ENCODE results near the gene STRN4. TPM values are rescaled to one million over a fixed set of nuclear protein-coding genes. Genes with fewer than 3 reads are reported as not detected.

The STRN4 gene
- total RNA-seq, 4 donors from 2014 or later = 60.1 to 86.4 (median 69.7) TPM

DNA sequence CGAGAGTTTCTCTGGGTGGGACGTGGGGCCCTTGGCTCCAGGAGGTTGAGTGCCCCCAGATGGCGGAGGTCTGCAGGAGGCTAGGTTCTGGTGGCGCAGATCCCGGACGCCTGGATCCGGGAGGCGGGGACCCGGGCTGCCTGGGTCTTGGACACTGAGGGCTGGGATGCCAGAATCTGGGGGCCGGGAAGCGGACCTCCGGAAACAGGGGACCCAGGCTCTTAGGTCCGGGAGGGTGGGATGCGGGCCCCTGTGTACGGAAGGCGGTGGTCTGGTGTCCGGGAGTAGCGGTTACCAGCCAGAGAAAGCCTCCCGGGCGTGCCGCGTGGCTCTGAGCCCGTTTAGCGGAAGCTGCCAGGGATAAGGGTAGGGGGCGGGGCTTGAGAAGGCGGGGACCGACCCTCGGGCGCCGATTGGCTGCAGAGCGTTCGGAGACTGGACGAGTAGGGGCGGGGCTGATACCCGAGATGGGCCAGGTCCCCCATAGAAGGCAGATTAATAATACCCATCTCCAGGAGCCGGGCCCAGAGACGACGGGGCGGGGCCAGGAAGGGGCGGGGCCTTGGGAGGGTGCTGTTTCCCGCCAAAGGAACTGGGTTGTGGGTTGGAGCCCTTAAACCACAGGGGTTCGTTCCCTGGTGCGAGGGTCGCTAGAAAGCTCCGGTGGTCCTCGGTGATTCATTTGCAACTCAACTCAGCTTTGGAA lies 42.2 kb upstream of the STRN4 start, which contains the start of gene SLC1A5:
SLC1A5 (minus strand) TSS at position 333 of the 706 bp plus-strand sequence. CDS start 629 bp downstream, outside the sequence.
- peak within 1 kb of the TSS; percentile 95 to 96 (median 96) for H3K27ac ChIP-seq
- H3K27me3 ChIP-seq = no peaks in the 10 kb centered on the region
- H3K36me3 ChIP-seq = peaks cover 0 to 16% (median 3%) of the 10 kb centered on the region in 3 donors
- peak; percentile 83 for DNase-seq
- peak within 1 kb of the TSS; percentile 69 to 97 (median 92) for H3K4me3 ChIP-seq
- H3K9me3 ChIP-seq = no peaks in the 10 kb centered on the region
- 0 to 2% methylated on average over 8 to 11 of the region's 46 CpGs for WGBS, 2 donors
- H3K4me1 ChIP-seq = peaks cover 30 to 57% (median 34%) of the 10 kb centered on the region in 3 donors
- intact Hi-C loops (cut with DNase I) = no loop called here
- TF ChIP-seq POLR2A (IDR thresholded peaks at IDR 0.05) = peak in 3 of 4 donors; percentile 67 to 99 (median 97)
- TF ChIP-seq, protein P1, sequence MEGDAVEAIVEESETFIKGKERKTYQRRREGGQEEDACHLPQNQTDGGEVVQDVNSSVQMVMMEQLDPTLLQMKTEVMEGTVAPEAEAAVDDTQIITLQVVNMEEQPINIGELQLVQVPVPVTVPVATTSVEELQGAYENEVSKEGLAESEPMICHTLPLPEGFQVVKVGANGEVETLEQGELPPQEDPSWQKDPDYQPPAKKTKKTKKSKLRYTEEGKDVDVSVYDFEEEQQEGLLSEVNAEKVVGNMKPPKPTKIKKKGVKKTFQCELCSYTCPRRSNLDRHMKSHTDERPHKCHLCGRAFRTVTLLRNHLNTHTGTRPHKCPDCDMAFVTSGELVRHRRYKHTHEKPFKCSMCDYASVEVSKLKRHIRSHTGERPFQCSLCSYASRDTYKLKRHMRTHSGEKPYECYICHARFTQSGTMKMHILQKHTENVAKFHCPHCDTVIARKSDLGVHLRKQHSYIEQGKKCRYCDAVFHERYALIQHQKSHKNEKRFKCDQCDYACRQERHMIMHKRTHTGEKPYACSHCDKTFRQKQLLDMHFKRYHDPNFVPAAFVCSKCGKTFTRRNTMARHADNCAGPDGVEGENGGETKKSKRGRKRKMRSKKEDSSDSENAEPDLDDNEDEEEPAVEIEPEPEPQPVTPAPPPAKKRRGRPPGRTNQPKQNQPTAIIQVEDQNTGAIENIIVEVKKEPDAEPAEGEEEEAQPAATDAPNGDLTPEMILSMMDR (IDR thresholded peaks at IDR 0.05) = no peak

DNA sequence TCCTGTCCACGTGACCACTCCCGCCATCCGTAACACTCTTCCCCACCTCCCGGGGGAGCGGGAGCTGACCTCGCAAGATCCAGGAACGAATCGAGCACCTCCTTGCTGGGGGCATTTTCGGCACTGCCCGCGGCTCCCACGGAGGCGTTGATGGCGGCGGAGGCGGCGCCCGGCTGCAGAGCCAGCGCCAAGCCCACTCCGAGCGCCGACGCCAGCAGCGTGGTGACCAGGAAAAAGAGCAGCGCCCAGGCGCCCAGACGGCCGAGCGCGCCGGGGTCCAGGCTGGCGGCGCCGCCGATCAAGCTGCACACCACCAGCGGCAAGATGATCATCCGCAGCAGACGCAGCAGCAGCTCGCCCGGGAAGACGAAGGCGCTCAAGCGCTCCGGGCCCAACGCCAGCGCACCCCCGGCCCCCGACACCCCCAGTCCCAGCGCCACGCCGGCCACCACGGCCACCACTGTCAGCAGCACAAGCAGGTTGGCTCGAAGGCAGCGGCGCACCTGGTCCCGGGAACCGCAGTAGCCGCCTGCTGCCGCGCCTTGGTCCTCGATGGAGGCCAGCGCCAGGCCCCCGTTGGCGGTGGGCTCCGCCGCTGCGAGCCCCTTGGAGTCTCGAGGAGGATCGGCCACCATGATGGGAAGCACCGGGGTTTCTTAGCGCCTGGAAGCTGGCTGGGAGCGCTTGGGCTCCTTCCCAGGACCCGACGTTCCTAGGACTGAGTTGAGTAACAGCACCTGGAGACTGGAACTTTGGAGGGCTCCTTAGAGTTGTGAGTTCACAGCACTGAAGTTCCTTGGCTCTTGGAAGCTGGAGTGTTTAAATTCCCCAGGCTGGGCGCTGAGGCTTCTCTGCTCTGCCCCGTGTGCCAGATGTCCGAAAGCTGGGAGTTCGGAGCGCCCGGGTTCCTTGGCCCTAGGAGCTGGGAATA lies 41.3 kb upstream of the STRN4 start:
- peak overlapping the region; percentile 95 to 96 (median 96) for H3K27ac ChIP-seq
- H3K4me3 ChIP-seq = peak overlapping the region; percentile 69 to 97 (median 92)
- H3K27me3 ChIP-seq = no peaks in the 10 kb centered on the region
- no peak for DNase-seq
- no peaks in the 10 kb centered on the region for H3K9me3 ChIP-seq
- peaks cover 32 to 66% (median 35%) of the 10 kb centered on the region in 3 donors for H3K4me1 ChIP-seq
- TF ChIP-seq, protein P1 (IDR thresholded peaks at IDR 0.05) = peak in 1 of 6 experiments; percentile 4
- TF ChIP-seq POLR2A (IDR thresholded peaks at IDR 0.05) = peak in 1 of 4 donors; percentile 28
- intact Hi-C loops (cut with DNase I) = no loop called here
- WGBS, 2 donors = 0% methylated on average over 2 to 3 of the region's 80 CpGs
- peaks cover 4 to 25% (median 9%) of the 10 kb centered on the region in 3 donors for H3K36me3 ChIP-seq

DNA sequence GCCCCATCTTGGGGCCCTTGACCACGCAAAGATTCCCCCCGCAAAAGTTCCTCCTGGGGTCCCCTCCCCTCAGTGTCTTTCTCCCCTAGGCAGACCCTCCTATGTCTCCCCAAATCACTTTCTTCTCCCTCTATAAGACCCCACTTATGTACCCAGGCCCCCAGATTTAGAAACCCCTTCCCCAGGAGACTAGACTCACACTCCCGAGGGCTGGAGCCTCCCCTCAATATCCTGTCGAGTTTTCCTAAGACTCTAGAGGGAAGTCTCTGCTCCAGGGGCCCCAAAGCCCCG lies 40.7 kb upstream of the STRN4 start:
- 4 to 5% methylated on average over 5 of the region's 5 CpGs for WGBS, 2 donors
- intact Hi-C loops (cut with DNase I) = no loop called here
- DNase-seq = no peak
- TF ChIP-seq, protein P1 (IDR thresholded peaks at IDR 0.05) = no peak
- TF ChIP-seq POLR2A (IDR thresholded peaks at IDR 0.05) = no peak
- peaks cover 32 to 72% (median 35%) of the 10 kb centered on the region in 3 donors for H3K4me1 ChIP-seq
- no peaks in the 10 kb centered on the region for H3K9me3 ChIP-seq
- H3K4me3 ChIP-seq = peak overlapping the region; percentile 69 to 97 (median 92)
- H3K36me3 ChIP-seq = peaks cover 8 to 31% (median 15%) of the 10 kb centered on the region in 3 donors
- no peaks in the 10 kb centered on the region for H3K27me3 ChIP-seq
- H3K27ac ChIP-seq = peak overlapping the region; percentile 95 to 96 (median 96)

DNA sequence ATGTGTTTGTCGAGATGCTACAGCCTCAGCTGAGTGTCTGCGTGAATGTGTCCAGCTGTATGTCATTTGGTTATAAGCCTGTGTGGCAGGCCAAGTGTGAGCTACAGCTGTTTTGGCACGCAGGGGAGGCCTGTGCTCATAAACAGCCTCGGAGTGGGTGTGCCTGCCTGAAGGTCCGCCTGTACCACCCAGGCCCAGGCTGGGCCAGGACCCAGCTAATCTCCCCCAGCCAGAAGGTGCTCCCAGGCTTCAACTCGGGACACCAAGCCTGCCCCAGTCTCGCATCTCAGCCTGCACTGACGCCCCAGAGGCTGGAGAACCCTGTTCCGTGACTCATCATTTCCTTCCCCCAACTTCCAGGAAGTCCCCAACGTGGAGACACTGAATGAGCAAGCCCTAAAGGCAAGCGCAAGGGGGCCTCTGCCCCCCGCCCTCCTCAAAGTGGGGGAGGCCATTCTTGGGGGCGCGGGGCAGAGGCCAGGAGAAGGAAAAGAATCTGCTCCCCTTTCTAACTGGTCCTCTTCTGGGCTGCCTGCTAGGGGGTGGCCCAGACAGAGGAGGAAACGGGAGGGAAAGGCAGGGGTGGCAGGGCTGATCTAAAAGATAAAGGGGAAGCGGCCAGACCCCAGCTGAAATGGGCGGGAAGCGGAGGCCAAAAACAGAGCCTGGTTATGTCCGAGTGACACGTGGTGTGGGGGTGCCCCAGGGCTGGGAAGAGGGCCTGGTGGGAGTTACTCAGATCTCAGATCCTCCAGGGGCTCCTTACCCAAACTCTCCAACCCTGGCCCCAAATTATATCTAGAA lies 40.2 kb upstream of the STRN4 start:
- Histone ChIP-seq H3K4me3 (peak overlapping the region; percentile 69 to 97 (median 92)), H3K9me3 (no peaks in the 10 kb centered on the region), H3K36me3 (peaks cover 8 to 36% (median 21%) of the 10 kb centered on the region in 3 donors), H3K27me3 (no peaks in the 10 kb centered on the region), H3K27ac (peak overlapping the region; percentile 95 to 96 (median 96)), H3K4me1 (peaks cover 35 to 77% (median 36%) of the 10 kb centered on the region in 3 donors)
- TF ChIP-seq POLR2A (IDR thresholded peaks at IDR 0.05) = peak in 2 of 4 donors; percentile 53 to 61
- TF ChIP-seq, protein P1 (IDR thresholded peaks at IDR 0.05) = peak in 1 of 6 experiments; percentile 6
- no peak for DNase-seq
- 3 to 10% methylated on average over 6 to 9 of the region's 20 CpGs for WGBS, 2 donors
- intact Hi-C loops (cut with DNase I) = no loop called here

Measured in esophagus squamous epithelium (tissue), 5 donors.